AG09309 (cell line): ENCODE data around the gene SMIM36.
"Not testable (repeated sequence)": the region's sequence is repeated elsewhere in the genome, so short reads cannot be mapped to it uniquely, and the experiment has no call there.

Experiments
- DNase-seq: peaks from one replicate; pipeline ENCODE4 v3.0.0-alpha.2; 2010; ENCODE audit warnings: low read depth
- H3K4me3 ChIP-seq: 2 replicates; pipeline ENCODE4 v1.5.1; 2011; ENCODE audit warnings: mild to moderate bottlenecking, low read depth, low read length, moderate library complexity; ENCODE audit not compliant: control insufficient read depth
- TF ChIP-seq, protein P1 (sequence below): IDR thresholded peaks from 2 replicates; pipeline ENCODE4 v1.5.1; 2011; ENCODE audit warnings: mild to moderate bottlenecking, low read depth, low read length, inconsistent platforms; ENCODE audit not compliant: insufficient read depth, control insufficient read depth; ENCODE audit errors: missing control alignments

SMIM36 gene

GRCh38 chr17:55436224-55437158, 74.8 kb downstream of the SMIM36 start:
- no peak overlapping the region for H3K4me3 ChIP-seq
- TF ChIP-seq, protein P1, sequence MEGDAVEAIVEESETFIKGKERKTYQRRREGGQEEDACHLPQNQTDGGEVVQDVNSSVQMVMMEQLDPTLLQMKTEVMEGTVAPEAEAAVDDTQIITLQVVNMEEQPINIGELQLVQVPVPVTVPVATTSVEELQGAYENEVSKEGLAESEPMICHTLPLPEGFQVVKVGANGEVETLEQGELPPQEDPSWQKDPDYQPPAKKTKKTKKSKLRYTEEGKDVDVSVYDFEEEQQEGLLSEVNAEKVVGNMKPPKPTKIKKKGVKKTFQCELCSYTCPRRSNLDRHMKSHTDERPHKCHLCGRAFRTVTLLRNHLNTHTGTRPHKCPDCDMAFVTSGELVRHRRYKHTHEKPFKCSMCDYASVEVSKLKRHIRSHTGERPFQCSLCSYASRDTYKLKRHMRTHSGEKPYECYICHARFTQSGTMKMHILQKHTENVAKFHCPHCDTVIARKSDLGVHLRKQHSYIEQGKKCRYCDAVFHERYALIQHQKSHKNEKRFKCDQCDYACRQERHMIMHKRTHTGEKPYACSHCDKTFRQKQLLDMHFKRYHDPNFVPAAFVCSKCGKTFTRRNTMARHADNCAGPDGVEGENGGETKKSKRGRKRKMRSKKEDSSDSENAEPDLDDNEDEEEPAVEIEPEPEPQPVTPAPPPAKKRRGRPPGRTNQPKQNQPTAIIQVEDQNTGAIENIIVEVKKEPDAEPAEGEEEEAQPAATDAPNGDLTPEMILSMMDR, result no peak
- DNase-seq, result no peak

DNA sequence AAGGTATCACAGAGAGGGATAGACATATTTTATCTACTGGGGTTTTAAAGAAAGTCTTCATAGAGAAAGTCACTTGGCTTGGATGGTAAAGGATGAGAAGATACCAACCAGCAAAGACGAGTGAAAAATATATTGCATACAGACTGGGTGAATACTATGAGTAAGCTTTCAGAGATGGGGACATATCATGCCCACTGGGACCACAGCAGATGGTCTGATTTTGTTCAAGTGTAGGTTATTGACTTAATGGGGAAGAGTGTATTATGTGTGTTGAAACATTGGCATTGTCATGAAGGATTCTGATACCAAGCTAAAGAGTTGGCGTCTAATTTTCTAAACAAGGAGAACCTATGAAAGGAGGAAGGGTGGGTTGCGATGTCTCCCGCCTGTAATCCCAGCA, 75.8 kb downstream of the SMIM36 start:
- no peak for DNase-seq
- H3K4me3 ChIP-seq, result no peak overlapping the region
- TF ChIP-seq, protein P1, result no peak

DNA sequence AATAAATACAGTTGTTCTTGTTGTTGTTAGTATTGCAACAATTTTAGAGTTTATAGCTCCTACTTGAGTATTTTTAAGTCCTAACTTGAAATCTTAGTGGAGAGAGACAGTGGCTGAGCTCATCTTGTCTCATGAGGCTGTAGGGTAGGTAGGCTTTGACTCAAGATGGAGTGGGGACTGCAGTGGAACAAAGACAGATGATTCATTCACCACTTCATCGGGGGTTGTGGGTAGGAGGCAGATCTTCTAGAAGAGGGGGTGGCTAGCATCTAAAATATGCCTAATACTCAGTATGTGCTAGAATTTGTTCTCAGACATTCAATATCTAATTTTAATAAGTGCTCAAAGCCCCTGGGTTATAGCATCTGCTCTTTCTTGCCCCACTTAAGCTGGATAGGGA, 76.5 kb downstream of the SMIM36 start:
- TF ChIP-seq, protein P1, result no peak
- no peak overlapping the region for H3K4me3 ChIP-seq

DNA sequence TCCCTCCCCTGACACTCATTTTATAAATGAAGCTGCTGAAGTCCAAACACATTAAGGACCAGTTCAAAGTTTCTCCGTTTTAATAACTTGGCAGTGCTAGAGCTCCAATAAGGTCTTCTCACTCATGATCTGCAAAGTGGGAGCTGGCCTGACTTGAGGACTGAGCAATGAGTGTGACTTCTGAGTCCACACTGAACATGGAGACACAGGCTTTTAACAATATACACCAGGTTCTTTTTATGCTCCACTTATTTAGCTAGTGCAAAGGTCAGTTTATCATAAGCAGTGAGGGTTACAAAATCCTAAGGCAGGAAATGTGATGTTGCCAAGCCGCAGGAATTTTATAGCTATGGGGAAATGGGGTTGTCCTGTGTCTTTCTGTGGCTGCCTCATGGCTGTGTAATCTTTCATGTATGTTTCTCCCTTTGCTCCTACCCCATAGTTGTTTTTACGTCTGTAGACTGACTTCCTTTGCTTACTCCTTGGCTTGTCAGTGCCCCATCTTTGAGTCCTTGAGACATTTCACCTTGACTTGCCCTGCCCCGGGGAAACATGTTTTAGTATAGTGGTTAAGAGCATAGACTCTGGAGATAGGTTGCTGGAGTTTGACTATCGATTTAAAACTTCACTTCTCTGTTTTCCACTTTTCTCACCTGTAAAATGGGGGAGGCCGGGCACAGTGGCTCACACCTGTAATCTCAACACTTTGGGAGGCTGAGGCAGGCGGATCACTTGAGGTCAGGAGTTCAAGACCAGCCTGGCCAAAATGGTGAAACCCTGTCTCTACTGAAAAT, 77.4 kb downstream of the SMIM36 start:
- DNase-seq, result peak; percentile 83
- TF ChIP-seq, protein P1, result no peak

More for the DNA sequence above, 76.5 kb downstream of the SMIM36 start:
- DNase-seq, result no peak

DNA sequence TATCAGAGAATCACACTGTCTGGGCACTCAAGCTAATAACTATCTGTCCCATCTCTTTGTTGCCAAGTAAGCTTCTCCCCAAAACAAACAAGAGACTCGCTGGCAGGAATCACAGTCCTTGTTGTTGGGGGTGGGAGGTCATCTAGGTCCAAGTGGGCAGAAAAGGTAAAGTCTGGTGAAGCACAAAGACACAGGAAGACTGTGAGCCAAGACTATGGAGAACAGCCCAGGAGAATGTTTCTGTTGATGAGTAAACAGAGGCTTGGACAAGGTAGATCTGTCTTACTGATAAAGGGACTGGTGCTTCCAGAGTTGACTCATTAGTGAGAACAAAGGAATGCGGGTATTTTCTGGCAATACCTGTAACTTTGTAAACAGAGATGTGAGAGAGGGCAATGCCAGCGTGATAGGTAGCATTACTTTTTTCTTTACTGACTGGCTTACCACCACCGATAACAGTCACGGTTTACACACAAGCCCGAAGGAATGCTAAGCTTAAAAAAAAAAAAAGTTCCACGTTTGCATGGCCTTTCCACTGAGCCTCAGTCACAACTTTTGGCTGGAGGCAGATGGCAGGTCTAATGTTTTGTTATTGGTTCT, 78.1 kb downstream of the SMIM36 start:
- H3K4me3 ChIP-seq, result no peak overlapping the region
- DNase-seq, result no peak
- TF ChIP-seq, protein P1, result no peak

More for the DNA sequence above, 77.4 kb downstream of the SMIM36 start:
- no peak overlapping the region for H3K4me3 ChIP-seq

GRCh38 chr17:55432358-55433028, 78.8 kb downstream of the SMIM36 start:
- TF ChIP-seq, protein P1, result no peak
- H3K4me3 ChIP-seq, result no peak overlapping the region
- no peak for DNase-seq

DNA sequence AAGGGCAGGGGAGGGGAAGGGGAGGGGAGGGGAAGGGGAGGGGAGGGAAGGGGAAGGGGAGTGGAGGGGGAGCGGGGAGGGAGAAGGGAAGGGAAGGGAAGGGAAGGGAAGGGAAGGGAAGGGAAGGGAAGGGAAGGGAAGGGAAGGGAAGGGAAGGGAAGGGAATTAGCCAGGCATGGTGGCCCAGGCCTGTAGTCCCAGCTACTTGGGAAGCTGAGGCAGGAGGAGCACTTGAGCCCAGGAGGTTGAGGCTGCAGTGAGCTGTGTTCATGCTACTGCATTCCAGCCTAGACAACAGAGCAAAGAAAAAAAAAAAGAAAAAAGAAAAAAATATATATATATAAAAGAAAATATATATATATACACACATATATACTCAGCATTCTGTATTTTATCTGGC, 79.3 kb downstream of the SMIM36 start:
- DNase-seq, H3K4me3 ChIP-seq: not testable (repeated sequence)
